K562 treated with DMSO at 1 percent for 24 hours (cell line): ENCODE data around the gene SYMPK. TPM values are rescaled to one million over a fixed set of nuclear protein-coding genes. Genes with fewer than 3 reads are reported as not detected.

Experiments
- total RNA-seq: library from RNA; unstranded; fragments of 300-600 nt; gene quantifications from 2 replicates; pipeline ENCODE4 v1.2.3, GENCODE V29; 2022; ENCODE audit warnings: low read depth; ENCODE audit not compliant: insufficient read depth

SYMPK gene
- total RNA-seq: 87.3 and 96.3 TPM in 2 replicates

DNA sequence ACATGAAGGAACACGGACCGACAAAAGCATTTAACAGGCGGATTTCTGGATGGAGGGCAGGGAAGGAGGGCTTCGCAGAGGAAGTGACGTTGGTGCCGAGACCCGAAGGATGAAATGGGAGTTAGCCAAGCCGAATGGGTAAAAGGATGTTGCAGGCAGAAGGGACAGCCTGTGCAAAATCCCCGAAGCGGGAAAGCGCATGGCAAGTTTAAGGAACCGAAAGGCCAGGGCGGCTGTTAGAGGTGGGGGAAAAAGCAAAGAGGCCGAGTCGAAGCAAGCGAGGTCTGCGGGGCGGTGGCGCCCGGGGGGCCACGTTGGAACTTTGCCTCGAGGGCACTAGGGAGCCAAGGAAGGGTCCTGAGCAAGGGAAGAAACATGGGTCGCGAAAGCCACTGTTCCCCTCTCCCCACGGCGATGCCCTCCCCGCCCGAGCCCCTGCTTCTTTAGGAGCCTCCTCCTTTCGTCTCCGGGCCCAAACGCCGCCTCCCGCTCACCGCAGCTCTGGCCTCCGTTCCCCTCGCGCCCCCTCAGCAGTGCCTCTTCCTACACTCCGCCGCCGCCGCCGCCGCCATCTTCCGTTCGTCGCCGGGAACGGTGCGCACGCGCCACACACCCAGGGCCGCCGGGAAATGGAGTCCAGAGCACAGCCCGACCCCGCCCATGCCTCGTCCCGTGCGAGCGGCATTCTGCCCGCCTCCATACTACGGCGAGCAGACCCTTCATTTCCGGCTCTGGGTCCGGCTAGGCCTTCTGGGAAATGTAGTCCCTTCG lies at the start of gene SYMPK:
Gene SYMPK (minus strand): TSS at position 584 of the 771 bp plus-strand sequence. CDS start 8,652 bp downstream, outside the sequence.

DNA sequence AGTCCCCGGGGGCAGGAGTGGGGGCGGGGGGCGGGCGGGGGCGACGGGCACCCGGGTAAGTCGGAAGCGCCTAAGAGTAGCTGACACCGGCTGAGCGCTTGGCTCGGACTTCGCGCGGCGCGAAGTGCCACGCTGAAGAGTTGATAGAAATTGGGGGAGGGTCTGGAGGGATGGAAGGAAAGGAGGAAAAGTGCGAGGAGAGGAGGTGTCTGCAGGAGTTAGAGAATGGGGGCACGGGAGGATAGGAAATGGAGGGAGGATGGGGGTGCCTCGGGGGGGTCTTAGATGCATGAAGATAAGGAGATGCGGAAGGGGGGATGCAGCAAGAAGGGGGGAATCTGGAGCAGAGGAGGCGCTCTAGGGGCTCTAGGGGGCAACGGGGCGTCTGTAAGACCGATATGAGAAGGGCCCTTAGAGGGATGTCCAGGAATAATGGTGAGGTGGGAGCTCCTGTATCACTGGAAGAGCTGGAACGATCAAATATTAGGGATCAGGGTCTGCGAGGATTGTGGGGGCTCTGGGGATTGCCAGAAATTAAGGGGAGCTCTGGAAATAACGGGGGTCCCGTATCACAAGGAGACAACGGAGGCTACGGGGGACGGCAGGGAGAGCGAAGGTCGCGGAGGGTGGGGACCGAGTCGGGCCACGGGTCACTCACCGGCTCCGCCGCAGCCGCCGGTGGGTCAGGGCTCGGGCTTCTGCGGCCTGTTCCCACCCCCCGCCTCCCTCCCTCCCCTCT lies 39.1 kb upstream of the SYMPK start, which contains the start of gene MYPOP:
Gene MYPOP (minus strand): TSS at position 702 of the 739 bp plus-strand sequence. CDS start 840 bp downstream, outside the sequence.

DNA sequence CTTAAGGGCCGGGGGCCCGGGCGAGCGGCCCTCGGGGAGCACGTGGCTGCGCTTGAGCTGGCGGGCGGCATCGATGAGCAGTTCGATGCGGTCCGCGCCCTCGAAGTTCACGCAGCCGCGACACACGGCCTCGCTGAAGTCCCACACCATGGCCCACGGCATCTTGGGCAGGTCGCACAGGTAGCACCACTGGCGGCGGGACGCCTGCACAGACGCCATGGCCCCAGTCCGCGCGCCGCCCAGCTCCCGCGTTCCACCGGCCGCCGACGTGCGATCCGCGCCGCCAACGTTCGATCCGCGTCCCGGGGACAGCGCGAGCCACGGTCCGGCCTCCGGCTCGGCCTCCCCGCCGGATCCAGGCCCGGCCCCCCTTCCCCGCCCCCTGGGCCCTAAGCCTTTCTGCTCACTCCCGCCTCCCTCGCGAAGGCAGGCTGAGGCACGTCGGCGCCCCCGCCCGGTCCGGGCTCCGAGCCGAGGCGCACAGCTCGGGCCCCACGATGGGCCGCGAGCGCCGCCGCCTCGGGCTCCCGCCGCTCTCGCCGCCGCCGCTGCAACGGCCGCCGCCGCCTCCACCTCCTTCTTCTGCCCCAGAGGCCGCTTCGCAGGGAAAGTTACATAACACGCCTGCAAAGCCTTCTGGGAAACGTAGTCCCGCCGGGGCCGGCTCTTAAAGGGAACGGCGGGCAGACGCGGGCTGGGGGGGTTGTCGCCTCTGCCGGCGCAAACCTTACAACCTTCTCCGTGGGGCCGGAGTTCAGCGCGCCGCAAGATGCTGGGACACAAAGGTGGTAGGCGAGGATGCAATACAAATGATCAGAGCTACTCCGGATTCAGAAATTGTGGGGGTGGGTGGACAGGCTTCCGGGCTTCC lies 22.8 kb upstream of the SYMPK start, which contains the start of gene IRF2BP1:
Gene IRF2BP1 (minus strand): TSS at position 586 of the 871 bp plus-strand sequence. CDS start 367 bp downstream, at position 219.

DNA sequence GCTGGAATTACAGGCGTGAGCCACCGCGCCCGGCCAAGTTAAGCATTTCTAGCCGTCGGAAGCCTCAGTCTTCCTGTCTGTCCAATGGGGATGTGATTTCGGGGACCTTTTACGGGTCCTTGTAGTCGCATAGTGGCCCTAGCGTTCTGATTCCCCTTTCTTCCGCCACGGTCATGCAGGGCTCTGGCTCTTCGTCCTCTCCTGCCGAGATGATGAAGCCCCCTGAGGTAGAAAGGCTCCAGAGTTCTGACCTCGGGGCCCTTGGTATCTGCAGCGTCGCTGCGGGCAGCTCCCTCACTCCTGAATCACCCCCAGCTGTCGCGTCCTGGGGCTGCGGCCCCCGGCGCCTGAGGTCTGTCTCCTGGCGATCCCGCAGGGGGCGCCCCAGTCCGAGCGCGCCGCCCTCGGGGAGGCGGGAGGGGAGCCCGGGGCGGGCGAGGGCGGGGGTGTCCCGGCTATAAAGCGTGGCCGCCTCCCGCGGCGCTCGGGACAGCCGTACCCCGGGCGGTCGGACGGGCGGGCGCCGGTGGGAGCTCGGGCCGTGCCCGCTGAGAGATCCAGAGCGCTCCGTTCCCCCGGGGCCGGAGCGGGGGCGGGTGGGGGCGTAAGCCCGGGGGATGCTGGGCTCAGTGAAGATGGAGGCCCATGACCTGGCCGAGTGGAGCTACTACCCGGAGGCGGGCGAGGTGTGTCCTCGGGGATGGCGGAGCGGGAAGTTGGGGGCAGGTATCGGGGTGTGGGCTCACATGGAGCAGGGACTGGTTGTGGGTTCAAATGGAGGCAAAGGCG lies 1.1 kb upstream of the SYMPK start, which contains the start of gene FOXA3:
Gene FOXA3 (plus strand): TSS at position 487 of the 789 bp plus-strand sequence. CDS start 131 bp downstream, at position 618.

DNA sequence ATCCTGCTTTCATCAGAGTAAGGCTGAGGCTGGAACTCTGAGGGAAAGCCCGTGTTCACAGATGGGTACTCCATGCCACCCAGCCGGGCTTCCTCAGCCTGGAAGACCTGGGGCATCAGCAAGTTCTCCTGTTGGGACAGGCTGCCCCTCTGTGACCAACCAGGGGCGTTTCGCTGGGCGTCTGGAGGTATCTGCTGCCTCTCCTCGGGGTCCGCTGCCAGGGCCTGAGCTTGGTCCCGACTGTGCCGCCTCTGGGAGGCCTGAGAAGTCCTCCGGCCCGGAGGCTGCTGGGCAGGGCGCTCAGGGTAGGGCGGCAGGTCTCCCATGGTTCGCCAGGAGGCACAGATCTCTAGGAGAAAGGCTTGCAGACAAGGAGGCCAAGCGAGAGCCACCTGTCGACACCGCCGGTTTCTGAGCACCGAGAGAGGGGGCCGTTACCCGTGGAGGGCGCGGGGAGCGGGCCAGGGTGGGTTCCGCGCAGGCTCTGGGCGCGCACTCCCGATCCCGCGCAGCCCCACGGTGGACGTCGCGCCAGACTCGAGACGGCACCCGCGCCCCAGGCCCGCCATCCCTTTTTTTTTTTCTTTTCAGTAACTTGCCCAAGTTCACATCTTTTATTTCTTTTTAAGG lies 48.0 kb downstream of the SYMPK start, which contains the start of gene RSPH6A:
Gene RSPH6A (minus strand): TSS at position 458 of the 630 bp plus-strand sequence. CDS start 132 bp downstream, at position 326.

DNA sequence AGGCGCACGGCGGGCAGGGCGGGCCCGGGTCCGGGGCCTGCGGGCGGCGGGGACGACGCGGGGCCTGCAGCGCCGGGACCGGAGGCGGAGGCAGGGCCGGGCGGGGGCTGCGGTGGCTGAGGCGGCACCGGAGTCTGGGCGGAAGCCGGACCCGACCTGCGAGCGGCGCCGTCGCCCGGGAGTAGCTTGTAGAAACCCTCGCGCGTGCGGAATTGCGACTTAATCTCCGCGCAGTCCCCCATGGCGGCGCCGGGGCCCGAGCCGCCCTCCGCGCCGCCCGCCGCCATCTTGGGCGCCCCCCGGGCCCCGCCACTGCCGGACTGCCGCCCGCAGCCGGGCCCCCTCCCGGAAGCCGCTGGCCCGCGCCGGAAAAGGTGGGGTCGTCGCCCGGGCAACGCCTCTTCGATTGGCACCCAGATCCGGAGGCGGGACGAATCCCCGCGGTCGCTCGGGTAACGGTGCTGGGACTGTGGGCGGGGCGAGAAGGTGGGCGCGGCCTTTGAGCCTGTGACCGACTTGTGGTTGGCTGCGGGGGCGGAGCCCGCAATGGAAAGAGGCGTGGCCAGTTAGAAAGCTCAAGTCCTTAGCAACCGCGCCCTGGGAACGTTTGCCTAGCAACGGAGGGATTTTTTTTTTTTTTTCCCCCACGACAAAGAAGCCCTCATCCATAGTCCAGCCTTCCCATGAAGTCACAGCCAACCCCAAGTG lies 70.3 kb downstream of the SYMPK start, which contains the start of gene DMWD:
Gene DMWD (minus strand): TSS at position 376 of the 708 bp plus-strand sequence. CDS start 89 bp downstream, at position 287.

DNA sequence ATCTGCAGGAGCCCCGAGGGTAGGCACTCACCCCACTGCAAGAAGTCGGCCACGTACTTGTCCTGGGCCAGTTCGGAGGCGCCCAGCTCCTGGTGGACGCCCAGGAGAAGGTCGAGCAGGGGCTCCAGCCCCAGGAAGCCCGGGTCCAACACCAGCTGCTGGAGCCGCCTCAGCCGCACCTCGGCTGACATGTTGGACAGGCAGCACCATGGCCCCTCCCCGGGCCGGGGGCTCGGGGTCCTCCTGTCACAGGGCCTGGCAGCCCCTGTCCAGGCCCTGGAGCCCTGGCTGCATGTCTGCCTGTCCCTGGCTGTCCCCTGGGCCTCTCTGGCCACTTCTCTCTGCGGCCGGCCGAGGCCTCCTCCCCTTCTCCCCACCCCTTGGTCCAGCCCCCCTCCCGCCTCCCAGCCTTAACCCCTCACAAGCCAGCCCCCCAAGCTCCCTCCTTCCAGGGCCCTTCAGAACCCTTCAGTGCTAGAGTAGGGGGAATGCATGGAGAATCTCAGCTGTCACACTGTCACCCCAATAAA lies 80.7 kb downstream of the SYMPK start, which contains the start of gene DMPK:
Gene DMPK (minus strand): TSS at position 329 of the 530 bp plus-strand sequence. CDS start 138 bp downstream, at position 191.

DNA sequence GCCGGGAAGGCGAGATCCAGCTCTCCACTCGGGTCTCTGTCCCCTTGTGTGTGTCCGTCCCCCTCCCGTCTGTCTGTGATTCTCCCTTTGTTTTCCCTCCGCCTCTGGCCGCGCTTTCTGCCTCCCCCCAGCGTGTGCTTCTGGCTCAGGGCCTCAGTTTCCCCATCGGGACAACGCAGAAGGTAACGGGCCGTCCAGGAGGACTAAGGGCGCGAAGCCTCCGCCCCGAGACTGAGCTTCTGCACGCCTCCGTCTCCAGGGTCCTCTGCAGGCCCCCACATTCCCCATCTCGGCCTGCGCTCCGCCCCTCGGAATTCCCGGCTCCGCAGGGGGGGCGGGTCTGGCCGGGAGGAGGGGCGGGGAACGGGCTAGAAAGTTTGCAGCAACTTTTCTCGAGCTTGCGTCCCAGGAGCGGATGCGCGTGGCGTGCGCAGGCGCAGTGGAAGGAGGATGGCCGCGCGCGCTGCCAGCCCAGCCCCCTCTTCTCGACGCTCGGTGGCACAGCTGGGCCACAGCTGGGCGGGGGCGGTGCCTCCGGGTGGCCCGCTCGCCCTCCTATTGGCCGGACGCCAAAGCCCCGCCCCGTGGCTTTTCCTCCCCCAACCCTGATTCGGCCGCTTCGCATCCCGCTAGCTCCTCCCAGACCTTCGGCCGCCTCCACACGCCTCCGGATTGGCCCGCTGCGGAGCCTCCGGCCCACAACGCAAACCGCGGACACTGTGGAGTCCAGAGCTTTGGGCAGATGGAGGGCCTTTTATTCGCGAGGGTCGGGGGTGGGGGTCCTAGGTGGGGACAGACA lies 93.8 kb downstream of the SYMPK start, which contains the start of gene SIX5:
Gene SIX5 (minus strand): TSS at position 269 of the 799 bp plus-strand sequence. CDS start 408 bp downstream, outside the sequence.

Other genes starting within 250 kb of the SYMPK start
- gene EML2, start 223.8 kb downstream of the SYMPK start, total RNA-seq: 68.5 and 79.4 TPM in 2 replicates
- gene GIPR, start 194.9 kb downstream of the SYMPK start, total RNA-seq: 13.7 and 13.8 TPM in 2 replicates
- 780 and 822 TPM in 2 replicates for gene SNRPD2, start 171.2 kb downstream of the SYMPK start, total RNA-seq
- gene QPCTL, start 170.5 kb downstream of the SYMPK start, total RNA-seq: 23.3 and 25.2 TPM in 2 replicates
- gene FBXO46, start 132.3 kb downstream of the SYMPK start, total RNA-seq: 23.2 and 27.5 TPM in 2 replicates
- gene MEIOSIN, start 129.7 kb downstream of the SYMPK start, total RNA-seq: 1.7 and 2.8 TPM in 2 replicates
- gene SIX5, start 93.9 kb downstream of the SYMPK start, total RNA-seq: 32.2 and 42.2 TPM in 2 replicates
- gene DMPK, start 80.7 kb downstream of the SYMPK start, total RNA-seq: 66.7 and 71.9 TPM in 2 replicates
- 48.1 and 53.1 TPM in 2 replicates for gene DMWD, start 70.3 kb downstream of the SYMPK start, total RNA-seq
- gene RSPH6A, start 47.8 kb downstream of the SYMPK start, total RNA-seq: 0.36 TPM in 1 of 2 replicates, not detected in the other
- 9.5 TPM in 2 replicates for gene FOXA3, start 1.2 kb upstream of the SYMPK start, total RNA-seq
- gene IRF2BP1, start 23.0 kb upstream of the SYMPK start, total RNA-seq: 80.4 and 83.3 TPM in 2 replicates
- gene MYPOP, start 39.5 kb upstream of the SYMPK start, total RNA-seq: 11.8 and 15.2 TPM in 2 replicates
- not detected in 2 replicates for gene NANOS2, start 51.6 kb upstream of the SYMPK start, total RNA-seq
- gene NOVA2, start 110.7 kb upstream of the SYMPK start, total RNA-seq: 0.05 TPM in 1 of 2 replicates, not detected in the other
- gene CCDC61, start 132.3 kb upstream of the SYMPK start, total RNA-seq: 12.7 and 12.8 TPM in 2 replicates
- gene PGLYRP1, start 159.9 kb upstream of the SYMPK start, total RNA-seq: not detected in 2 replicates
- gene IGFL4, start 177.9 kb upstream of the SYMPK start, total RNA-seq: not detected in 2 replicates